Gastrocnemius medialis (tissue), 4 donors: Measurements from ENCODE around the gene PLS1. TPM values are rescaled to one million over a fixed set of nuclear protein-coding genes. Genes with fewer than 3 reads are reported as not detected.
"Not testable (repeated sequence)": the region's sequence is repeated elsewhere in the genome, so short reads cannot be mapped to it uniquely, and the experiment has no call there.

Experiments used
- ATAC-seq, 2 donors: fragments of 150-250 bp; one replicate each; pipeline ENCODE4 v1.9.1; 2016
- DNase-seq, 2 donors: peaks; one replicate each; pipeline ENCODE4 v3.0.0-alpha.2; 2019
- H3K27ac ChIP-seq, 4 donors: fragments of 200-600 bp; sonication (generic); 1 replicate in 1 of 4; 2 replicates in 3 of 4; pipeline ENCODE4 v1.5.1; 2016 to 2018; ENCODE audit warnings: mild to moderate bottlenecking in 2 of 4, moderate library complexity in 1 of 4
- H3K27me3 ChIP-seq, 3 donors: fragments of 200-600 bp; sonication (generic) in 2 of 3; 1 replicate in 1 of 3; 2 replicates in 2 of 3; pipeline versions ENCODE4 v1.5.1 to v1.6.0; 2016 to 2019; ENCODE audit warnings: mild to moderate bottlenecking in 1 of 3, moderate library complexity in 1 of 3
- H3K36me3 ChIP-seq, 2 donors: fragments of 200-600 bp; sonication (generic) in 1 of 2; one replicate each; pipeline ENCODE4 v1.5.1; 2017 to 2018
- H3K4me1 ChIP-seq, 2 donors: fragments of 200-600 bp; sonication (generic) in 1 of 2; one replicate each; pipeline ENCODE4 v1.5.1; 2016 to 2017; ENCODE audit warnings: mild to moderate bottlenecking in 2 of 2
- H3K4me3 ChIP-seq, 4 donors: fragments of 200-600 bp; sonication (generic) in 3 of 4; 1 replicate in 1 of 4; 2 replicates in 3 of 4; pipeline ENCODE4 v1.5.1; 2016 to 2019; ENCODE audit warnings: mild to moderate bottlenecking in 2 of 4
- H3K9me3 ChIP-seq, 3 donors: fragments of 200-600 bp; sonication (generic) in 2 of 3; 1 replicate in 1 of 3; 2 replicates in 2 of 3; pipeline ENCODE4 v1.5.1; 2016 to 2019
- POLR2A ChIP-seq, 2 donors: fragments of 450-650 bp; IDR thresholded peaks; one replicate each; pipeline ENCODE4 v1.6.1; 2017; ENCODE audit warnings: antibody characterized with exemption in 2 of 2, mild to moderate bottlenecking in 2 of 2, moderate library complexity in 2 of 2
- in situ Hi-C, 4 donors: fragments of 200-750 bp; cut with MboI; loops; one replicate each; pipeline versions ENCODE4 v1.15.0 to v1.8.0; 2017; ENCODE audit warnings: low sequenced_read_pairs in 4 of 4
- intact Hi-C: fragments of 100-400 bp; cut with DNase I; formaldehyde crosslinking; loops from one replicate; pipeline ENCODE4 v1.15.1; 2023; ENCODE audit warnings: low total_unique reads
- total RNA-seq, 4 donors: library from RNA; depleted of rRNA; stranded (reverse); fragments of >200 nt; gene quantifications; one replicate each; pipeline versions ENCODE4 v1.1.0 to v1.2.3, GENCODE V29; 2016
- TF ChIP-seq, protein P1 (sequence below), 5 experiments: fragments of 450-650 bp in 3 of 5; fragments of 200-600 bp in 2 of 5; sonication (generic) in 2 of 5; IDR thresholded peaks in 4 of 5; conservative IDR thresholded peaks in 1 of 5; 1 replicate in 4 of 5; 2 replicates in 1 of 5; pipeline ENCODE4 v1.5.1; 2016 to 2019; ENCODE audit warnings: antibody characterized with exemption in 5 of 5, mild to moderate bottlenecking in 3 of 5, moderate library complexity in 3 of 5

PLS1 gene
- total RNA-seq, 4 donors from 2014 or later, result 0.65 to 5.4 (median 0.94) TPM

DNA sequence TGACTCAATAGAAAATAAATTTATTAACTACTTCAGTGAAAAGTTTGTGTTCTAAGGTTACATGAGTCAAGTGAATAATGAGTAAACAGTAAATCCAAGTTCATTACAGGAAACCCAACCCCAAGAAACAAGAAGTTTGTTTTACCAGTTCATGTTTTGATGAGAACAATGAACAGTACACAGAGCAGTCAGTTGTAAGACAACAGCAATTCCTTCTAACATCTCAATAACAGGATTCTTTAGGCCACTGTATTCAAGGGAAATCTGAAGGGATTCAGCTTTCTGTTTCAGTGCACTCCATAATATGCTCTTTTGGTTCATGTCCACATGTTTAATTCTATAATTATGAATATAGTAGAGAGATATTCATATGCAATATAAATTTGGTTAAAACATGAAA is 36.1 kb upstream of the PLS1 start:
- Histone ChIP-seq H3K9me3 (no peaks in the 10 kb centered on the region), H3K27me3 (no peaks in the 10 kb centered on the region), H3K27ac (no peak overlapping the region), H3K4me3 (no peak overlapping the region), H3K4me1 (no peaks in the 10 kb centered on the region), H3K36me3 (peaks cover 0 to 82% of the 10 kb centered on the region in 2 donors)
- intact Hi-C loops (no loop called here), in situ Hi-C loops (no loop called here)
- ATAC-seq (no peak), DNase-seq (no peak)
- no peak for TF ChIP-seq POLR2A (IDR thresholded peaks at IDR 0.05)
- TF ChIP-seq, protein P1, sequence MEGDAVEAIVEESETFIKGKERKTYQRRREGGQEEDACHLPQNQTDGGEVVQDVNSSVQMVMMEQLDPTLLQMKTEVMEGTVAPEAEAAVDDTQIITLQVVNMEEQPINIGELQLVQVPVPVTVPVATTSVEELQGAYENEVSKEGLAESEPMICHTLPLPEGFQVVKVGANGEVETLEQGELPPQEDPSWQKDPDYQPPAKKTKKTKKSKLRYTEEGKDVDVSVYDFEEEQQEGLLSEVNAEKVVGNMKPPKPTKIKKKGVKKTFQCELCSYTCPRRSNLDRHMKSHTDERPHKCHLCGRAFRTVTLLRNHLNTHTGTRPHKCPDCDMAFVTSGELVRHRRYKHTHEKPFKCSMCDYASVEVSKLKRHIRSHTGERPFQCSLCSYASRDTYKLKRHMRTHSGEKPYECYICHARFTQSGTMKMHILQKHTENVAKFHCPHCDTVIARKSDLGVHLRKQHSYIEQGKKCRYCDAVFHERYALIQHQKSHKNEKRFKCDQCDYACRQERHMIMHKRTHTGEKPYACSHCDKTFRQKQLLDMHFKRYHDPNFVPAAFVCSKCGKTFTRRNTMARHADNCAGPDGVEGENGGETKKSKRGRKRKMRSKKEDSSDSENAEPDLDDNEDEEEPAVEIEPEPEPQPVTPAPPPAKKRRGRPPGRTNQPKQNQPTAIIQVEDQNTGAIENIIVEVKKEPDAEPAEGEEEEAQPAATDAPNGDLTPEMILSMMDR (IDR thresholded peaks at IDR 0.05 in 4 of 5, conservative IDR thresholded peaks at IDR 0.05 in 1 of 5), result no peak

DNA sequence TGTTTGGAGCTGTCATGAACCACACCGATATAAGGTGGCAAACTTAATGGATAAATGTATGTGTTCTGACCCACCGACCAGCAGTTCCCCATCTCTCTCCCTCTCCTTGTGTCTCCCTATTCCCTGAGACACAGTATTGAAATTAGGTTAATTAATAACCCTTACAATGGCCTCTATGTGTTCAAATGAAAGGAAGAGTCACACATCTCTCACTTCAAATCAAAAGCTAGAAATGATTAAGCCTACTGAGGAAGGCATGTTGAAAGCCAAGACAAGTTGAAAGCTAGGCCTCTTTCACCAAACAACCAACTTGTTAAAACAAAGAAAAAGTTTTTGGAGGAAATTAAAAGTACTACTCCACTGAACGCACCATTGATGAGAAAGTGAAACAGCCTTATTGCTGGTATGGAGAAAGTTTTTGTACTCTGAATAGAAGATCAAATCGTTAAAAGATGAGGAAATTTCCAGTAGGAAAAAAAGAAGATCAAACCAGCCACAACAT is 32.6 kb upstream of the PLS1 start:
- in situ Hi-C loops (no loop called here), intact Hi-C loops (no loop called here)
- Histone ChIP-seq H3K36me3 (peaks cover 0 to 52% of the 10 kb centered on the region in 2 donors), H3K4me1 (no peaks in the 10 kb centered on the region), H3K9me3 (no peaks in the 10 kb centered on the region), H3K27me3 (no peaks in the 10 kb centered on the region), H3K27ac (no peak overlapping the region), H3K4me3 (no peak overlapping the region)
- TF ChIP-seq POLR2A (IDR thresholded peaks at IDR 0.05), result no peak
- TF ChIP-seq, protein P1 (IDR thresholded peaks at IDR 0.05 in 4 of 5, conservative IDR thresholded peaks at IDR 0.05 in 1 of 5), result no peak
- ATAC-seq (no peak), DNase-seq (no peak)

DNA sequence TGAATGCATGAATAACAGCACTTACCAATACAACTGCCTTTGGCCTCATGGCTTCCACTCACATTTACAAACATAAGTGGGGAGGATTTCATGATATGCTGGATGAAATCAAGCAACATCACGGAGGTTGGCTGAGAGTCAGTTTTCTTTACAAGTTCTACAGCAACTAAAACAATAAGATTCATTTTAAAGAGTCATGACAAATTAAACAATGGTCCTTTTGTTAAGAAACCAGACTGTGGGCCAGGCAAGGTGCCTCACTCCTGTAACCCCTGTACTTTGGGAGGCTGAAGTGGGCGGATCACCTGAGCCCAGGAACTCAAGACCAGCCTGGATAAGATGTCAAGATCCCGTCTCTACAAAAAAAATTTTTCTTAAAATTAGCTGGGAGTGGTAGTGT is 30.1 kb upstream of the PLS1 start:
- Histone ChIP-seq H3K4me1 (no peaks in the 10 kb centered on the region), H3K27me3 (no peaks in the 10 kb centered on the region), H3K27ac (no peak overlapping the region), H3K4me3 (no peak overlapping the region), H3K36me3 (peaks cover 0 to 31% of the 10 kb centered on the region in 2 donors), H3K9me3 (no peaks in the 10 kb centered on the region)
- no peak for ATAC-seq
- DNase-seq, result no peak
- intact Hi-C loops (no loop called here), in situ Hi-C loops (no loop called here)
- no peak for TF ChIP-seq POLR2A (IDR thresholded peaks at IDR 0.05)

DNA sequence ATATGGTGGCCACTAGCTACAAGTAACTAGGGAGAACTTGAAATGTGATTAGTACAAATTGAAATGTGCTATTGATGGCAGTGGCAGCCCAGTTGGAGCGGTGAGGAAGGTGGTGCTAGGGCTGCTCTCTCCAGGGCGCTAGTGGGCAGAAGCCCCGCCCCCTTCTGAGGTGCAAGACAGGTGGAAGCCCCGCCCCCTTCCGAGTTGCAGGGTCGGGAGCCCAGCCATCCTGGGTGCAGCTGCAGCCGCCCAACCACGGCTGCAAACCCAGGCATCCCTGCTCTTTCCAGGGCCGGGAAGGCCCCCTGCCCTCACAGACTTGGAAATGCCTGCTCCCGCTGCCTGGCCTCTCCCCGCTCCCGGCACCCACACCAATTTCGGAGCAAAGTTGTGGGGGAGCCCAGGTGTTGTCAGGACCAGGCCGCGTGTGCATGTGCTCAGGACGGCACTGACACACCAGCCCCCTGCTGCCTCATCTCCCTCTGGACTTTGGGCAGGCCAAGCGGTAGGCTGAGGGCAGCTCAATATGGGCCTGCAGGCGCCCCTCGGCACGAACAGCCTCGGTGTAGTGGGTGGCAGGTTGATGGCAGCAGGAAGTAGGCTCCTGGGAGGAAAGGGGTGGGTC is 27.7 kb upstream of the PLS1 start:
- no peak for DNase-seq
- no peaks in the 10 kb centered on the region for H3K27me3 ChIP-seq
- H3K4me1 ChIP-seq, result no peaks in the 10 kb centered on the region
- no peak overlapping the region for H3K27ac ChIP-seq
- no peak for ATAC-seq
- H3K4me3 ChIP-seq, result no peak overlapping the region
- no peaks in the 10 kb centered on the region for H3K9me3 ChIP-seq
- in situ Hi-C loops, result no loop called here
- H3K36me3 ChIP-seq, result peaks cover 0 to 18% of the 10 kb centered on the region in 2 donors
- no peak for TF ChIP-seq POLR2A (IDR thresholded peaks at IDR 0.05)
- TF ChIP-seq, protein P1 (IDR thresholded peaks at IDR 0.05 in 4 of 5, conservative IDR thresholded peaks at IDR 0.05 in 1 of 5), result no peak
- intact Hi-C loops, result no loop called here

GRCh38 chr3:142569422-142569821 is 26.8 kb upstream of the PLS1 start:
- in situ Hi-C loops, ATAC-seq, H3K27me3 ChIP-seq, H3K27ac ChIP-seq, H3K4me1 ChIP-seq, intact Hi-C loops, H3K9me3 ChIP-seq, DNase-seq, H3K4me3 ChIP-seq, H3K36me3 ChIP-seq: not testable (repeated sequence)

- intact Hi-C loops, result not testable (repeated sequence)
Measured at GRCh38 chr3:142574223-142574622, 22.0 kb upstream of the PLS1 start.

More at GRCh38 chr3:142574223-142574622, 22.0 kb upstream of the PLS1 start:
- H3K27me3 ChIP-seq, H3K27ac ChIP-seq, H3K4me3 ChIP-seq, DNase-seq, H3K36me3 ChIP-seq, ATAC-seq, H3K9me3 ChIP-seq, in situ Hi-C loops: not testable (repeated sequence)
- peaks cover 13 to 14% of the 10 kb centered on the region in 2 donors for H3K4me1 ChIP-seq
